ENCODE data around the gene PPT1. TPM values are rescaled to one million over a fixed set of nuclear protein-coding genes. Genes with fewer than 3 reads are reported as not detected.
"Not testable (repeated sequence)": the region's sequence is repeated elsewhere in the genome, so short reads cannot be mapped to it uniquely, and the experiment has no call there.

PPT1 gene
- total and polyA plus RNA-seq, 2 donors, result 58.7 to 102 TPM

DNA sequence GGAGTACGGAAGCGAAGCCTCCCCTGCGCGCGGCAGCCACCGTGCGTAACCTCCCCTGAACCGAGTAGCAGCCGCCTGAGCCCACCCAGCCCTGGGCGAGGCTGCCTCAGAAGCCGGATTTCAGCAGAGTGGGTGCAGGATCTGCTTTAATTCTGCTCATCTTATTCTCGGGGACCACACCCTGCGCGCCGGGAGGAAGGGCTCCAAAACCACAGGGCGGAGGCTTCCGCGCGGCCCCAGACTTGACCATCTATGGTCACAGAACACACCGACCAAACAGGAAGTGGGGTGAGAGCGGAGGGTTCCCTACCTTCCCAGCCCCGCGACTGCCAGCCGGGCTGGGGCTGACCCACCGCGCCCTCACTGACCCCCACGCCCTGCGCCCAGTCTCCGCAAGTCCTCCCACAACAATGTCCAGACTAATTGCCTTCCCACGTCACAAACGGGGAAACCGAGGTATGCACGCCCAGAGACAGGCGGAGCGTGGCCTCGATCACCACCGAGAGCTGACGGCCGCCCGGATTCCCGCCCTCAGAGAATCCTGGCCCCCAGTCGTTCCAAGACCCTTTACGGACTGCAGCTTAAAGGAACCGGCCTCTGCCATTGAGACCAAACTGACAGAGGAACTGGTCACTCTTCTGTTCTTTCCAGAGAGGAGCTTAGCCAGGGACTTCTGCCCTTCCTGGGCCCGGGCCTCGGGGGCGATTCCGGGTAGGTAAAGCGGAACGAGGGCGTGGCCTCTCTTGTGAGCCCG, 57.1 kb downstream of the PPT1 start:
- Histone ChIP-seq H3K27ac (ENCODE audit: low read depth) (peak overlapping the region; percentile 94), H3K36me3 (ENCODE audit: insufficient read depth) (no peaks in the 10 kb centered on the region), H3K4me3 (ENCODE audit: low read depth, low read length) (peak overlapping the region; percentile 46), H3K4me1 (ENCODE audit: insufficient read depth) (peaks cover 2% of the 10 kb centered on the region)
- DNase-seq (ENCODE audit: extremely low spot score), result peak; percentile 43
- under 1% methylated on average over 52 of the region's 52 CpGs for WGBS

DNA sequence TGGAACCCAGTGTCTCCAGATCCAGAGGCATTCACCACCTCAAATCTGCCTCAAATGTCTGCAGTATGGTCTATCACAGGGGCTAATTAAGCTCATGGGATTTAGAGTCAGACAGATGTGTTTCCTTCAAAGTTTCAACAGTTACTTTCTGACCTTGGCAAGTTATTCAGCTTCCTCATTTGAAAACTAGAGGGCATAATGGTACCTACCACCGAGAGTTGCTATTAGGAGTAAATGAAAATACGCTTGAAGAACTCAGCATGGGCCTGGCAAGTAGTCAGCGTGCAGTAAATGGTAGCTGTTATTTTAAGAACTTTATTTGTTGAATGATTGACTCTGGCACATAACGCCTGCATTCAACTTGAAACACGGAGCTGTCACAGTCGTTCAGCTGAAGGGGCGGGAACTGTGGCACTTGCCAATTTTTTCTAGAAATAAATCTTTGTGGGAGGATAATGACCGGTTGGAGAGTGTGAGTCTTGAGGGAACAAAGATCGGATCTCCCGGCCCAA, 57.8 kb downstream of the PPT1 start:
- WGBS, result under 1% methylated on average over 10 of the region's 10 CpGs
- no peak for DNase-seq (ENCODE audit: extremely low spot score)
- H3K4me1 ChIP-seq (ENCODE audit: insufficient read depth), result peaks cover 2% of the 10 kb centered on the region
- no peaks in the 10 kb centered on the region for H3K36me3 ChIP-seq (ENCODE audit: insufficient read depth)
- peak overlapping the region; percentile 94 for H3K27ac ChIP-seq (ENCODE audit: low read depth)
- peak overlapping the region; percentile 46 for H3K4me3 ChIP-seq (ENCODE audit: low read depth, low read length)

DNA sequence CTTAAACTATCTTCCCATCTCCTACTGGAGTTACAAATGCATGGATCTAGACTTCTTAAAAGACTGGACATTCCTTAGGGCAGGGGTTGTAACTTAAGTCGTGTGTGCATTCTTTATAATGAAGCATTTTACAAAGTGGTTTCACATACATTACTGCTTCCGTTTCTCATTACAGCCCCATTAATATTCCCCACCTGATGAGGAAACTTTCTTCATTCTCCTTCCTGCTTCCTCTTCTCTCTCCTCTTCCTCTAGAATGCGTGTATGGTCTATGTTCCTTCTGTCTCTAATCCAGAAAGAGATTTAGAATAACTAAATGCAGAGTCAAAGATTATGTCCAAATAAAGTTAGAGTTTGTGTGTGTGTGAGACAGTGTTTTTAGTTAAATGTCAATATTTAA, 58.4 kb downstream of the PPT1 start:
- Histone ChIP-seq H3K4me3 (ENCODE audit: low read depth, low read length) (no peak overlapping the region), H3K27ac (ENCODE audit: low read depth) (peak overlapping the region; percentile 94), H3K36me3 (ENCODE audit: insufficient read depth) (no peaks in the 10 kb centered on the region), H3K4me1 (ENCODE audit: insufficient read depth) (peaks cover 2% of the 10 kb centered on the region)
- no peak for DNase-seq (ENCODE audit: extremely low spot score)
- WGBS, result 69% methylated on average over 3 of the region's 3 CpGs

DNA sequence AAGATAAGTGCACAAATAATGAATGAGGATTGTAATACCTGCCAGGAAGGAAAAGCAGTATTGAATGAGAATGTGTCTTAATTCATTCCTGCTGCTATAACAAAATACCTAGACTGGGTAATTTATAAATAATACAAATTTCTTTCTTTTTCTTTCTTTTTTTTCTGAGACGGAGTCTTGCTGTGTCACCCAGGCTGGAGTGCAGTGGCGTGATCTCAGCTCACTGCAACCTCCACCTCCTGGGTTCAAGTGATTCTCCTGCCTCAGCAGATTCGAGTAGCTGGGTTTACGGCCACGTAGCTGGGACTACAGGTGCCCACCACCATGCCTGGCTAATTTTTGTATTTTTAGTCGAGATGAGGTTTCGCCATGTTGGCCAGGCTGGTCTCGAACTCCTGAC, 59.8 kb downstream of the PPT1 start:
- H3K4me3 ChIP-seq (ENCODE audit: low read depth, low read length); H3K4me1 ChIP-seq (ENCODE audit: insufficient read depth); DNase-seq (ENCODE audit: extremely low spot score); H3K36me3 ChIP-seq (ENCODE audit: insufficient read depth); H3K27ac ChIP-seq (ENCODE audit: low read depth): not testable (repeated sequence)
- WGBS, result 90% methylated on average over 8 of the region's 8 CpGs

DNA sequence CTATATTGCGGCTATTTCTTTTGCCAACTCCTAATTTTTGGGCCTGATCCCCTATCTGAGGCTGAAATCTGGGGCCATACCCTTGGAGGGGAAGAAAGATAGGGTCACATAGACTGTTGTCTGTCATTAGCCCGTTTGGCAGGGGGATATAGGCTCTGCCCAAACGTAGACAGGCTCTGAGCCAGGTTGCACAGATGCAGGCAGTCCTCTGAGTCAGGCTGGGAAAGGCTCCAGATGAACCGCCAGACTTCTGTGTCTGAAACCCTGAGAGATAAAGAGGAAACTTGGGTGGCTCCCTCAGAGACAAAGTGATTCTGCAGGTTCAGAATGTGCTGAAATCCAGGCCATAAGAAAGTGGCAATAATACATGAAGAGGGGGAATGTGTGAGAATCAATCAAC, 60.5 kb downstream of the PPT1 start:
- no peaks in the 10 kb centered on the region for H3K36me3 ChIP-seq (ENCODE audit: insufficient read depth)
- H3K27ac ChIP-seq (ENCODE audit: low read depth), result no peak overlapping the region
- DNase-seq (ENCODE audit: extremely low spot score), result no peak
- WGBS, result 10% methylated on average over 4 of the region's 4 CpGs
- H3K4me3 ChIP-seq (ENCODE audit: low read depth, low read length), result no peak overlapping the region
- H3K4me1 ChIP-seq (ENCODE audit: insufficient read depth), result no peaks in the 10 kb centered on the region

DNA sequence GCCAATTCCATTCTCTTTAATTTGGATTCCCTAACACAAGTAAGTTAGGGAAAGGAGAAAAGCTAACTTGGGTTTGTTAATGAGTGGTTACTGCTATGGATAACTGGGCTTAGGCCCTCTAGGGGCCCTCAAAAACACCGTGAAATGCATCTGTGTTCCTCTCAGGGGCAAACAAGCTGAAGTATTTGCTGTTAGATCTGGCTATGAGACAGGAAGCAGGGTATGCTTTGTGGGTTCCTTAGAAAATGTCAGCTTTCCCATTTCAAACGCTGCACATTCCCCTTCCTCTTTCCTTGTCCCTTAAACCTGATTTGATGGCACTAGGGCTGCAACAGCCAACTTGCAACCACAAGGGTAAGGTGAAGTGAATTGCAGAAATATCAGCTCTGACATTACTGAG, 62.2 kb downstream of the PPT1 start:
- H3K27ac ChIP-seq (ENCODE audit: low read depth), result no peak overlapping the region
- no peaks in the 10 kb centered on the region for H3K36me3 ChIP-seq (ENCODE audit: insufficient read depth)
- no peak overlapping the region for H3K4me3 ChIP-seq (ENCODE audit: low read depth, low read length)
- H3K4me1 ChIP-seq (ENCODE audit: insufficient read depth), result no peaks in the 10 kb centered on the region
- DNase-seq (ENCODE audit: extremely low spot score), result no peak
- WGBS, result 63% methylated on average over 2 of the region's 2 CpGs

DNA sequence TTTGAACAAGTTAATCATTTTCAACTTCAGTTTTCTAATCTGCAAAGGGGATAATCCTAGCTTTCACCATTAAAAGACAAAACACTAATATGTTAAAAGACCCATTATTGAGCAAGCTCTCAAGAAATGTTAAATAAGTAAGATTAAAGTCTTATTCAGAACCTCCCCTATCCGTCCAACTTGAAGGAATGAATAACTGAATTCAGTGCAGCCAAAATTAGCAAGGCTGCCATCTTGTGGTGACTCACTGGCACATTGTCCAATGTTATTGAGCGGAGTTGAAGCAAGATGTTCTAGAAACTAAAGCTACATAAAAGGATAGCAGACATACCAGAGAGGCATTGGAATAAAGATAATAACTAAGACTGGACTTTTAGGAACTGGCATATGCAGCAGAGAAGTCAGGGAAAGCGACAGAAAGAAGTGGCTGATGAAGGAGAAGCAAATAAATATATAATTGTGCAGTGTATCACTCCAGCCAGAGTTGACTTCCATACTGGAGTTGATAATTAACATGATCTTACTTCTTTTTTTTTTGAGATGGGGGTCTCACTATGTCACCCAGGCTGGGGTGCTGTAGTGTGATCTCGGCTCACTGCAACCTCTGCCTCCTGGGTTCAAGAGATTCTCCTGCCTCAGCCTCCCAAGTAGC, 64.7 kb downstream of the PPT1 start:
- H3K27ac ChIP-seq (ENCODE audit: low read depth), result no peak overlapping the region
- 40% methylated on average over 4 of the region's 4 CpGs for WGBS
- DNase-seq (ENCODE audit: extremely low spot score), result no peak

DNA sequence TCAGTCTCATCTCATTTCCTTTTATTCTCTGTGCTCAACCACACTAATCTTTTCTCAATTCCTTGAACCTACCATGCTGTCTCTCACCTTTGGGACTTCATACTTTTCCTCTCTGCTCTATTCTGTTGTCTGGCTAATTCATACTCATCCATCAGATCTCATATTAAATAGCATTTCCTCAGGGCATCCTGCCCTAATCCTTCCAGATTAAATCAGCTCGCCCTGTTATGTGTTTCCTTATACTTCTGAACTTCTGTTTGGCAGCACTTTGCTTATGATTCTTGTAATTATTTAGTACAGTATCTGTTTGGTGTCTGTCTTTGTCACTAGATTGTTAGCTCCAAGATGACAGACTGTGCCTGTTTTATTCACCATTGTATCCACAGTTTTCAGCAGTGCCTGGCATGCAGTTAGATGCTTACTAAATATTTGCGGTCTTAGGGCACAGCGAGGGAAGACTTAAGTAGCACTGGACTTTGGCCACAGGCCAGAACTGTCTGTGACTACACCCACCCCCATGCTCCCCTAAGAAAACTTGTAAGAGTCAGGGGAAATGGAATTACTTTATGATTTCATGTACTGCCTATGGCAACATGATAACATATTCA, 66.4 kb downstream of the PPT1 start:
- 36% methylated on average over 3 of the region's 3 CpGs for whole genome bisulfite sequencing
- no peaks in the 10 kb centered on the region for H3K4me1 ChIP-seq (ENCODE audit: insufficient read depth)
- H3K36me3 ChIP-seq (ENCODE audit: insufficient read depth), result no peaks in the 10 kb centered on the region
- H3K4me3 ChIP-seq (ENCODE audit: low read depth, low read length), result no peak overlapping the region
- DNase-seq (ENCODE audit: extremely low spot score), result no peak
- no peak overlapping the region for H3K27ac ChIP-seq (ENCODE audit: low read depth)

More for the DNA sequence above, 64.7 kb downstream of the PPT1 start:
- no peaks in the 10 kb centered on the region for H3K4me1 ChIP-seq (ENCODE audit: insufficient read depth)
- no peaks in the 10 kb centered on the region for H3K36me3 ChIP-seq (ENCODE audit: insufficient read depth)
- H3K4me3 ChIP-seq (ENCODE audit: low read depth, low read length), result no peak overlapping the region

DNA sequence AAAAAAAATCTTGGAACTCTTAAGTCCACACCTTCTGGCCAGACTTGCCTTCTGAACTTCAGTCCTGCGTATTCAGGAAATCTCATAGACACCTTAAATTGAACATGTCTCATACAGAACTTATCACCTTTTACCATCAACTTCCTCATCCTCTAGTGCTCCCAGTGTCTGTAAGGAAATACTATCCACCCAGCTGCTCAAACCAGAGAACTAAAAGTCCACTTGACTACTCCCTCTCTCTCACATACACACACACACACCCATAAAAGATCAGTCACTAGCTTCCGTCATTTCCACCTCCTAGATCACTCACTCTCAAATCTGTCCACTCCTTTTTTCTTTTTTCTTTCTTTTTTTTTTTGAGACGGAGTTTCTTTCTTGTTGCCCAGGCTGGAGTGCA, 67.4 kb downstream of the PPT1 start:
- H3K4me3 ChIP-seq (ENCODE audit: low read depth, low read length), result no peak overlapping the region
- no peak overlapping the region for H3K27ac ChIP-seq (ENCODE audit: low read depth)
- H3K36me3 ChIP-seq (ENCODE audit: insufficient read depth), result no peaks in the 10 kb centered on the region
- H3K4me1 ChIP-seq (ENCODE audit: insufficient read depth), result no peaks in the 10 kb centered on the region
- WGBS, result 65% methylated on average over 3 of the region's 3 CpGs
- DNase-seq (ENCODE audit: extremely low spot score), result no peak

DNA sequence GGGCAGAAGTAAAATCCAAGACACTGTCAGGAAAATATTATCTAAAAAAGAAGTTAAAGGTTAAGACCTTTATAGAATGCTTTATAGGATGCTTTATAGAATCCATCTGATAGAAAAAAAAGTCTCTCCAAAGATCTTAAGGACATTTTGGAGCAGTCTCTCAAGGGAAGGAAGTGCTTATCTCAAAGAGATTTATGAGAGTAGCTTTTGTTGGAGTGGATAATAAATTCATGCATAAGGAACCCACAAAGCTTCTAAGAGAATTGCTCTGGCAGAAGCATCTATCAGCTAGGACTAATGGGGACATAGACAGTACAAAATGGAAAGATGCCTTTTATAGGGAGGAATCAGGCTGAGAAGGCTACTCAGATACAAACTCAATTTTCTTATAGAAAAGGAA, 69.4 kb downstream of the PPT1 start:
- H3K36me3 ChIP-seq (ENCODE audit: insufficient read depth), result no peaks in the 10 kb centered on the region
- DNase-seq (ENCODE audit: extremely low spot score), result no peak
- H3K27ac ChIP-seq (ENCODE audit: low read depth), result no peak overlapping the region
- H3K4me3 ChIP-seq (ENCODE audit: low read depth, low read length), result no peak overlapping the region
- no peaks in the 10 kb centered on the region for H3K4me1 ChIP-seq (ENCODE audit: insufficient read depth)

DNA sequence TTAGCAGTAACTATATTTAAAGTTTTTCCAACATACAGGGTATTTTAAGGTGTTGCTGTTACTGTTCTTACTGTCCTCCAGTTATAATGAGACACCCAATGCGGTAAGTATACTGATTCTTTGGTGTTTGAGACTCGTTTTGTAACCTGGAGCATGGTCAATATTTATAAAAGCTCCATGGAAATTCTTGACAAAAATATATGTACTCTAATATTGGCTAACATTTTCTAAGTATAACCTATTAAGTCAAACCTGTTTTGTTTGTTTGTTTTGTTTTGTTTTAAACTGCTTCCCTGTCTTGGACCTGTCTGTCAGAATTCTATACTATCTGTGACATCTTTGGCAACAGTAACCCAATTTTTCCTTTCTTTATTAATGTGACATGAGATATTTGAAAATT, 72.4 kb downstream of the PPT1 start:
- no peaks in the 10 kb centered on the region for H3K36me3 ChIP-seq (ENCODE audit: insufficient read depth)
- H3K4me1 ChIP-seq (ENCODE audit: insufficient read depth), result no peaks in the 10 kb centered on the region
- H3K27ac ChIP-seq (ENCODE audit: low read depth), result no peak overlapping the region
- 63% methylated on average over 2 of the region's 2 CpGs for WGBS
- no peak overlapping the region for H3K4me3 ChIP-seq (ENCODE audit: low read depth, low read length)
- no peak for DNase-seq (ENCODE audit: extremely low spot score)

DNA sequence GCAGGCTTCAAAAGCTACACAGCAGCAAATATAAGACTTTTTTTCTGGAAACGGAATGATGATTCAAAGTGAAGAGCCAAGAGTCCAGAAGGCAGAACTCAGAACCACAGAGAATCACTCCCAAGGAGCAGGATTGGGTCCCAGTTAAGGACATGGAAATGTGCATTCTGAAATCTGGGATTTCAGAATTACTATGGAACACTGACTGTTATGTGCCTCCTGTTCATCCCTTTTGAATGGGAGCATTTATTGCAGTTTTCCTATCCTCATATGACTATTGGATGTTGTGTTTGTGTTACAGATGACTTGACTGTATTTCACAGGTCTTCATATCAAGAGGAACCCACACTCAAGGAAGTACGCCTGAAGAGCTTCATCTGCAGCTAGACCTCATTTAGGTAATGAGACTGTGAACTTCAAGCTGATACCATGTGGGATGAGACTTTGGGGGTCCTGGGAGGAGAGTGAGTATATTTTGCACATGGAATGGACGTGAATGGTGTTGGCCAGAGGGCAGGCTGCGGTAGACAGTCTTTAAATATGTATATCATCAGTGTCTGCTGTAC, 73.6 kb downstream of the PPT1 start:
- Histone ChIP-seq H3K36me3 (ENCODE audit: insufficient read depth) (no peaks in the 10 kb centered on the region), H3K4me1 (ENCODE audit: insufficient read depth) (no peaks in the 10 kb centered on the region), H3K4me3 (ENCODE audit: low read depth, low read length) (no peak overlapping the region), H3K27ac (ENCODE audit: low read depth) (no peak overlapping the region)
- DNase-seq (ENCODE audit: extremely low spot score), result no peak
- 76% methylated on average over 4 of the region's 4 CpGs for WGBS
